ENCODE data around the gene HES2.
"Not testable (repeated sequence)": the region's sequence is repeated elsewhere in the genome, so short reads cannot be mapped to it uniquely, and the experiment has no call there.

Gene HES2

GRCh38 chr1:6384135-6384534 lies 35.6 kb downstream of the HES2 start:
- no peak for DNase-seq

- no peak for DNase-seq
Measured at GRCh38 chr1:6380037-6380436, 39.7 kb downstream of the HES2 start.

GRCh38 chr1:6378096-6378746 lies 41.5 kb downstream of the HES2 start:
- DNase-seq = no peak

- DNase-seq = no peak
Measured at GRCh38 chr1:6373961-6374720, 45.6 kb downstream of the HES2 start.

- not testable (repeated sequence) for DNase-seq
Measured at GRCh38 chr1:6372236-6372635, 47.5 kb downstream of the HES2 start.

- DNase-seq = no peak
Measured at GRCh38 chr1:6370006-6370405, 49.7 kb downstream of the HES2 start.

- no peak for DNase-seq
Measured at GRCh38 chr1:6367381-6368012, 52.2 kb downstream of the HES2 start.

- no peak for DNase-seq
Measured at GRCh38 chr1:6365047-6365446, 54.7 kb downstream of the HES2 start.

GRCh38 chr1:6363085-6363884 lies 56.4 kb downstream of the HES2 start:
- DNase-seq = not testable (repeated sequence)

Measured in effector CD8-positive, alpha-beta T cell (primary cell).